Measurements from ENCODE around the gene LCN12. TPM values are rescaled to one million over a fixed set of nuclear protein-coding genes. Genes with fewer than 3 reads are reported as not detected.

The LCN12 gene
- total RNA-seq, 1 donor from 2014 or later = 2.6 TPM

DNA sequence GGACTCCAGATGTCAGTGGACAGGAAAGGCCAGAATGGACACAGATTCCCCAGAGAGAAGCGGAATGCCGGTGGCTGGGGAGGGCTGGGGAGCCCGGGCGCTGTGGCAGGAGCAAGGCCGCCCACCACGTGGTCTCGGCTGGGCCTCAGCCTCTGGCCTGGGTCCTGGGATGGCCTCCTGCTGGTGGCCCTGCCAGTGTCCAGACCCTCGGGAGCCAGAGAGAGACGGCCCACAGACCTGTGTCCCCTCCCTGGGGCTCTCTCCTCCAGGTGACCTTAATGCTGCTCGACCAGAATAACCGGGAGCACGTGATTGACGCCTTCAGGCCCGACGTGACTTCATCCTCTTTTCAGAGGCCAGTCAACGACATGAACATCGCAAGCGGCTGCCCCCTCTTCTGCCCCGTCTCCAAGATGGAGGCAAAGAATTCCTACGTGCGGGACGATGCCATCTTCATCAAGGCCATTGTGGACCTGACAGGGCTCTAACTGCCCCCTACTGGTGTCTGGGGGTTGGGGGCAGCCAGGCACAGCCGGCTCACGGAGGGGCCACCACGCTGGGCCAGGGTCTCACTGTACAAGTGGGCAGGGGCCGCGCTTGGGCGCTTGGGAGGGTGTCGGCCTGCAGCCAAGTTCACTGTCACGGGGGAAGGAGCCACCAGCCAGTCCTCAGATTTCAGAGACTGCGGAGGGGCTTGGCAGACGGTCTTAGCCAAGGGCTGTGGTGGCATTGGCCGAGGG is 26.5 kb upstream of the LCN12 start:
- TF ChIP-seq, protein P1, sequence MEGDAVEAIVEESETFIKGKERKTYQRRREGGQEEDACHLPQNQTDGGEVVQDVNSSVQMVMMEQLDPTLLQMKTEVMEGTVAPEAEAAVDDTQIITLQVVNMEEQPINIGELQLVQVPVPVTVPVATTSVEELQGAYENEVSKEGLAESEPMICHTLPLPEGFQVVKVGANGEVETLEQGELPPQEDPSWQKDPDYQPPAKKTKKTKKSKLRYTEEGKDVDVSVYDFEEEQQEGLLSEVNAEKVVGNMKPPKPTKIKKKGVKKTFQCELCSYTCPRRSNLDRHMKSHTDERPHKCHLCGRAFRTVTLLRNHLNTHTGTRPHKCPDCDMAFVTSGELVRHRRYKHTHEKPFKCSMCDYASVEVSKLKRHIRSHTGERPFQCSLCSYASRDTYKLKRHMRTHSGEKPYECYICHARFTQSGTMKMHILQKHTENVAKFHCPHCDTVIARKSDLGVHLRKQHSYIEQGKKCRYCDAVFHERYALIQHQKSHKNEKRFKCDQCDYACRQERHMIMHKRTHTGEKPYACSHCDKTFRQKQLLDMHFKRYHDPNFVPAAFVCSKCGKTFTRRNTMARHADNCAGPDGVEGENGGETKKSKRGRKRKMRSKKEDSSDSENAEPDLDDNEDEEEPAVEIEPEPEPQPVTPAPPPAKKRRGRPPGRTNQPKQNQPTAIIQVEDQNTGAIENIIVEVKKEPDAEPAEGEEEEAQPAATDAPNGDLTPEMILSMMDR (IDR thresholded peaks at IDR 0.05) = no peak

DNA sequence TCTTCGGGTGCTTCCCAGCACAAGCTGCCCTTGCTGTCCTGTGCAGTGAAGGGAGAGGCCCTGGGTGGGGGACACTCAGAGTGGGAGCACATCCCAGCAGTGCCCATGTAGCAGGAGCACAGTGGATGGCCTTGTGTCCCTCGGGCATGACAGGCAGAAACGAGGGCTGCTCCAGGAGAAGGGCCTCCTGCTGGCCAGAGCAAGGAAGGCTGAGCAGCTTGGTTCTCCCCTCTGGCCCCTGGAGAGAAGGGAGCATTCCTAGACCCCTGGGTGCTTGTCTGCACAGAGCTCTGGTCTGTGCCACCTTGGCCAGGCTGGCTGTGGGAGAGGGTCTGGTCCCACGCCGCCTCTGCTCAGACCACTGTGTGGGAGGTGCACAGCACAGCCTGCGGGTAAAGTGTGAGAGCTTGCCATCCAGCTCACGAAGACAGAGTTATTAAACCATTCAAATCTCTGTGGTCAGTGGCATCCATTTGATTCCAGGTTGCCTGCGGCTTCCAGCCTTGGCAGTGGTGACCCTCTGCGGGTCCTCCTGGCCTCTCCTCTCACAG is 25.8 kb upstream of the LCN12 start:
- Histone ChIP-seq H3K9me3 (no peaks in the 10 kb centered on the region), H3K27me3 (no peaks in the 10 kb centered on the region), H3K4me1 (no peaks in the 10 kb centered on the region), H3K4me3 (no peak overlapping the region), H3K36me3 (peaks cover 32% of the 10 kb centered on the region), H3K27ac (no peak overlapping the region)
- ATAC-seq = peak; percentile 6
- intact Hi-C loops (cut with DNase I) = no loop called here
- TF ChIP-seq, protein P1 (IDR thresholded peaks at IDR 0.05) = no peak
- peak; percentile 44 for DNase-seq

More for the DNA sequence above, 26.5 kb upstream of the LCN12 start:
- Histone ChIP-seq H3K27me3 (no peaks in the 10 kb centered on the region), H3K4me3 (no peak overlapping the region), H3K4me1 (no peaks in the 10 kb centered on the region), H3K9me3 (no peaks in the 10 kb centered on the region), H3K27ac (no peak overlapping the region), H3K36me3 (peaks cover 38% of the 10 kb centered on the region)
- ATAC-seq = peak; percentile 11
- intact Hi-C loops (cut with DNase I) = no loop called here
- DNase-seq = peak; percentile 59

DNA sequence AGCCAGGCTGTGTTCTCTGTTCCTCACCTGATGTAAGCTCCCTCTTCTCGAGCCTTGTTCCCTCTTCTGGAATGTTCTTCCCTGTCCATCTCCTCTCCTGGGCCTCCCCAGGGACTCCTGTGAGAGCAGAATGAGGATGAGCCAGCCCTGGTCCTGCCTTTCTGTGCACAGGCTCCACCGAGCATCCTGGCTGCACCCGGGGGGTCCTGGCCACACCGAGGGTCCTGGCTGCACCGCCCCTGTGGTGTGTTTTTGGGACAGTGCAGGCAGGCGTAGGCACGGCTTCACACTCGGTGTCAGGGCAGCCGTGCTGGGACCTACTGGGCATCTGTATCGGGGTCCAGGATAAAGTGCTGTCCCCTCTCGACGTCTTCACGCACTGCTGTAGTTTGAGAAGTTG is 25.3 kb upstream of the LCN12 start:
- Histone ChIP-seq H3K4me1 (no peaks in the 10 kb centered on the region), H3K27ac (no peak overlapping the region), H3K36me3 (peaks cover 27% of the 10 kb centered on the region), H3K4me3 (no peak overlapping the region), H3K27me3 (no peaks in the 10 kb centered on the region), H3K9me3 (no peaks in the 10 kb centered on the region)
- DNase-seq = peak; percentile 55
- ATAC-seq = no peak
- TF ChIP-seq, protein P1 (IDR thresholded peaks at IDR 0.05) = no peak
- intact Hi-C loops (cut with DNase I) = no loop called here

DNA sequence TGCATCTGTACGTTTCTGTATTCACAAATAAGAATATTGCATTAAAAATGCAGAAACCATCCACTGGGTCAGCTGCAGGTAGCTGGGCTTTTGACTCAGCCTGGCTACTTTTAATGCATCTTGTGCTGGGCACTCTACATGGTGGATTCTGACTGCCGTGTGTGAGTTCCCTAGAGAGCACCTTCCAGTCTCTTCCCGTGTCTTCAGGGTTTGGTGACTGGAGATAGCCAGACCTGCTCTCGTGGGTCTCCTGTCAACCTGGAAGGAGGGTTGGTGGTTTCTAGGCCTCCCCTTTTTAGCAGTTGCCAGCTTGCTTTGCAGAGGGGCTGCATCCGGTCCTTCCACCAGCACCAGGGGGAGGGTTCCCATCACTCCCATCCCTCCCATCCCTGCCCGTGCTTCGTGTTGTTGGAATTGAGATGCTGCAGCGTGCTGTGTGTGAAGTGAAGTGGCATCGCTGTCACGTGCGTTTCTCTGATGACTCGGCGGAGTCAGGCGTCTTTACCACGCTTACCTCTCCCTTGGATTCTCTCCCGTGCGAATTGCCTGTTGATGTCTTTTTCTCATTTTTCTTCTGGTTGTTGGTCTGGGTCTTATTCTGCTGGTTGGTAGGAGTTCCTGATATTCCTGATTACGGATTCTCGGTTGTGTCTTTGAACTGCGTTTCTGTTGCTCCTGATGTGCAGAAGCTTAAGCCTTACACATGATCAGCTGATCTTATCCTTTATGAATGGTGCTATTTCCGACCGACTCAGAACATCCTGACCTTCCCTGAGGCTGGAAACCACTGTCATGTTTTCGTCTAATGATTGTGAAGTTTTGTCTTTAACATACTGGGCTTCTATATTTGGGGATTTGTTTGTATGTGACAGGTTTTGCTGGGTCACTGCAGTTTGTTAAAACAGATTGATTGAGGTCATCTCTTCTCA is 24.5 kb upstream of the LCN12 start:
- DNase-seq = no peak
- H3K9me3 ChIP-seq = no peaks in the 10 kb centered on the region
- no peaks in the 10 kb centered on the region for H3K27me3 ChIP-seq
- H3K27ac ChIP-seq = no peak overlapping the region
- ATAC-seq = no peak
- intact Hi-C loops (cut with DNase I) = no loop called here
- peaks cover 21% of the 10 kb centered on the region for H3K36me3 ChIP-seq
- no peak overlapping the region for H3K4me3 ChIP-seq
- H3K4me1 ChIP-seq = no peaks in the 10 kb centered on the region
- TF ChIP-seq, protein P1 (IDR thresholded peaks at IDR 0.05) = no peak

DNA sequence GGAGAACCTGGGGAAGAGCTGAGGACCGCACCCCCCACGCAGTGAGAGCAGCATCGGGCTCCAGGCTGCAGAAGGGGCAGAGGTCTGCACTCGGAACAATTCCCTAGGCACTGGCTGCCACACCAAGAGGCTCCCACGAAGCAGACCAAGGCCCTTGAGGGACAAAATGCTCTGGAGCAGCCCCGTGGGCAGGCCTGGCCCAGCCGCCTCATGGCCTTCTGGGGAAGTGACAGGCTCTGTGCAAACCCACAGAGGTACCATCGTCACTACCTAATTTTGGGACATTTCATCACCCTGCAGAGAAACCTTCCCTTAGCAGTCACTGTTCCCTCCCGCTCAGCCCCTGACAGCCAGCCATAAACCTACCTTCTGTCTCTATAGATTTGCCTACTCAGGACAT is 23.5 kb upstream of the LCN12 start:
- no peaks in the 10 kb centered on the region for H3K4me1 ChIP-seq
- DNase-seq = peak; percentile 66
- H3K27ac ChIP-seq = no peak overlapping the region
- TF ChIP-seq, protein P1 (IDR thresholded peaks at IDR 0.05) = no peak
- ATAC-seq = peak; percentile 68
- no peak overlapping the region for H3K4me3 ChIP-seq
- intact Hi-C loops (cut with DNase I) = no loop called here
- no peaks in the 10 kb centered on the region for H3K27me3 ChIP-seq
- H3K36me3 ChIP-seq = peaks cover 21% of the 10 kb centered on the region
- no peaks in the 10 kb centered on the region for H3K9me3 ChIP-seq
